ENCODE results near the gene SREBF1.
A peak's percentile ranks its signal among the peaks of the same experiment; 100 is the strongest.
"Not testable (repeated sequence)": the region's sequence is repeated elsewhere in the genome, so short reads cannot be mapped to it uniquely, and the experiment has no call there.

The SREBF1 gene

GRCh38 chr17:17809531-17810083 is 27.2 kb downstream of the SREBF1 start:
- DNase-seq: no peak

GRCh38 chr17:17808706-17809432 is 27.9 kb downstream of the SREBF1 start:
- no peak for DNase-seq

GRCh38 chr17:17808200-17808599 is 28.6 kb downstream of the SREBF1 start:
- DNase-seq: not testable (repeated sequence)

GRCh38 chr17:17807440-17807839 is 29.3 kb downstream of the SREBF1 start:
- no peak for DNase-seq

- DNase-seq: no peak
Observed at GRCh38 chr17:17806611-17807274, 30.0 kb downstream of the SREBF1 start.

GRCh38 chr17:17806035-17806434 is 30.8 kb downstream of the SREBF1 start:
- DNase-seq: no peak

- DNase-seq: no peak
Observed at GRCh38 chr17:17805575-17805974, 31.2 kb downstream of the SREBF1 start.

- DNase-seq: no peak
Observed at GRCh38 chr17:17804007-17804406, 32.8 kb downstream of the SREBF1 start.

- no peak for DNase-seq
Observed at GRCh38 chr17:17801800-17802481, 34.8 kb downstream of the SREBF1 start.

- DNase-seq: no peak
Observed at GRCh38 chr17:17800504-17801021, 36.2 kb downstream of the SREBF1 start.

- no peak for DNase-seq
Observed at GRCh38 chr17:17798573-17799255, 38.1 kb downstream of the SREBF1 start.

- no peak for DNase-seq
Observed at GRCh38 chr17:17798010-17798556, 38.7 kb downstream of the SREBF1 start.

- DNase-seq: no peak
Observed at GRCh38 chr17:17797119-17797809, 39.5 kb downstream of the SREBF1 start.

GRCh38 chr17:17796787-17797061 is 40.1 kb downstream of the SREBF1 start:
- DNase-seq: no peak

- DNase-seq: no peak
Observed at GRCh38 chr17:17795946-17796786, 40.6 kb downstream of the SREBF1 start.

GRCh38 chr17:17795296-17795695 is 41.5 kb downstream of the SREBF1 start:
- no peak for DNase-seq

GRCh38 chr17:17794382-17794781 is 42.4 kb downstream of the SREBF1 start:
- DNase-seq: no peak

- no peak for DNase-seq
Observed at GRCh38 chr17:17793378-17794214, 43.2 kb downstream of the SREBF1 start.

- DNase-seq: peak; percentile 39
Observed at GRCh38 chr17:17792551-17793377, 44.0 kb downstream of the SREBF1 start.
